KOPT-K1 (cell line): ENCODE measurements around the gene MYORG.
A peak's percentile ranks its signal among the peaks of the same experiment; 100 is the strongest.

Experiments
- H3K27ac ChIP-seq: fragments of 200-600 bp; sonication (generic); 2 replicates; pipeline ENCODE4 v1.5.1; 2016; ENCODE audit warnings: antibody characterized with exemption, mild to moderate bottlenecking, low read depth, low read length; ENCODE audit not compliant: poor library complexity, severe bottlenecking
- H3K36me3 ChIP-seq: fragments of 200-600 bp; sonication (generic); 2 replicates; pipeline ENCODE4 v1.5.1; 2017; ENCODE audit warnings: antibody characterized with exemption, mild to moderate bottlenecking, low read length, moderate library complexity; ENCODE audit not compliant: insufficient read depth
- H3K9me3 ChIP-seq: fragments of 200-600 bp; sonication (generic); 2 replicates; pipeline ENCODE4 v1.5.1; 2017; ENCODE audit warnings: antibody characterized with exemption, low read length, mild to moderate bottlenecking; ENCODE audit not compliant: insufficient read depth, poor library complexity, severe bottlenecking

The MYORG gene

DNA sequence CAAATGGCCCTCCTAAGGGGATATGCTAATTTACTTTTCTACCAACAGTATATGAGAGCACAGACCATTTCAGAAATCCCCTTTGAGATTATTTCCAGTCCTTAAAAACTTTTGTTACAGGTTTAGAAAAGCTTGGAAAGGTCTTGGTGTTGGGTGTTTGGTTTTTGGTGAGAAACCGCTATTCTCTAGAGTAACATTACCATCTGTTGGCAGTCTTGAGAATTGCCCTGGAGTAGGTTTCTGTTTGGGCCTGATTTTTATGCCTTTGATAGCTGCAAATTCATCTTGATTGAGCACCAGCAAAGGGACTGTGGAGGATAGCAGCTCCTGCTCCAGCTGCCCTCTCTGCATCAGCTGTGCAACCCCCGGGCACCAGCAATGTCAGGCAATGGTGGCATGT lies 39.3 kb downstream of the MYORG start:
- Histone ChIP-seq H3K27ac (no peak overlapping the region), H3K36me3 (peaks cover 47% of the 10 kb centered on the region), H3K9me3 (no peaks in the 10 kb centered on the region)

DNA sequence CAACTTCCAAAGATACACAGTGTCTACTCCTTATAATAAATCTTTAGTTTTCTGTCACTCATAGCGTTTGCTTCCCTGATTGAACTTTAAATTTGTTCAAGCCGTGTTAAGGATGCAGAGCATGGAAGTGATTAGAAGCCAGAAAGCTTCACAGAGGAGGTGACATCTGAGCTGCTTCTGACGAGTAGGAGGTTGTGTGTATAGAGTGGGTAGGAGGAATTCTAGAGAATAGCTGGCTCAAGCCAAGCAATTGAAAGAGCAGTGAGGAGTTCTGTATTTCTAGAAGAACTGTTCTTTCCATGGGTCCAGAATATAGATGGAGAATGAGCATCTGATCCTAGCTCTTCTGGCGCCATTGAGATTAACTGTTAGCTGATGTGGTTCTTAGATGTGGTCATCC lies 41.3 kb downstream of the MYORG start:
- H3K9me3 ChIP-seq = no peaks in the 10 kb centered on the region
- peaks cover 29% of the 10 kb centered on the region for H3K36me3 ChIP-seq
- H3K27ac ChIP-seq = no peak overlapping the region

GRCh38 chr9:34334916-34335315 lies 41.8 kb downstream of the MYORG start:
- no peak overlapping the region for H3K27ac ChIP-seq
- H3K36me3 ChIP-seq = peaks cover 24% of the 10 kb centered on the region
- H3K9me3 ChIP-seq = no peaks in the 10 kb centered on the region

DNA sequence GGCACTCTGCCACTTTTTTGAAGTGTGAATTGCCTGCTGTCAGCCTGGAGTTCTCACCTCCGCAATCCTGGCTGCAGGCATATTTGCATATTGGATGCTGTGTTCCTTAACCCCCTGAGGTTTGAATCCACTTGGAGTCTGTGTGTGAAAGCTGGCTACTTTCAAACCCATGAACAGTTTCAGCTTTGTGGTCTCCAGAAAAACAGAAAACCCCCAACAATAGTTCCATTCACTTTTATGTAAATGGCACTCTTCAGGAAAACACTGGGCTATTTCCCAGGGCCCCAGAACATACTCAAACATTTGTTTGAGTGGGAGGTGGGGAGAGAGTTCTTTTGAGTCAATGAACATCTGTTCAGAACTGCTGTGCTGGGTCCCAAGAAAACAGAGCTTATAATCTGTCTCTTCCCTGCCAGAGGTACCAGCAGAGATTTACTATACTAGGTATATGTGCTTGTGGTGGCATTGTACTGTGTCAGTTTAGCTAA lies 42.3 kb downstream of the MYORG start:
- Histone ChIP-seq H3K9me3 (no peaks in the 10 kb centered on the region), H3K36me3 (peaks cover 19% of the 10 kb centered on the region), H3K27ac (no peak overlapping the region)

DNA sequence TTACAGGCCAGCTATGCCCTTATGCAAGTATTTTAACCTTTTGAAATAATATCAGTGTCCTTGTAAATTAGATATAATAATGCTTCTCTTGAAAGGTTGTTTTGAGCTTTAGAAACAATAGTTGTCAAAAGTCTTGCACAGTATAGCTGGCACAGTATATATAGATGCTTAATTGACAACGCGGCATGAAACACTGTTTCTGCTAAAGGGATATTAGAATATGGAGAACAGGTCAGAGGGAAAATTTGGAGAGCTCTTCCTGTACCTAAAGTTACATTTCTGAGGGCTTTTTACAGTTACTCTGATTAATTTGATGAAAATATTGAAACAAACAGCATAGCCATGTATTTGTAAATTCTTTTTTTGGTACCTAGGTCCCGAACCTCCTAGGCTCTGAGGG lies 42.9 kb downstream of the MYORG start:
- Histone ChIP-seq H3K9me3 (no peaks in the 10 kb centered on the region), H3K27ac (no peak overlapping the region), H3K36me3 (peaks cover 13% of the 10 kb centered on the region)

GRCh38 chr9:34332076-34332964 lies 44.4 kb downstream of the MYORG start:
- Histone ChIP-seq H3K36me3 (0 out of 2 replicates have a peak, but pooled peaks cover 7% of the 10 kb centered on the region), H3K9me3 (no peaks in the 10 kb centered on the region), H3K27ac (no peak overlapping the region)

GRCh38 chr9:34331196-34331595 lies 45.5 kb downstream of the MYORG start:
- H3K36me3 ChIP-seq = 0 out of 2 replicates have a peak, but pooled peaks cover 7% of the 10 kb centered on the region
- no peaks in the 10 kb centered on the region for H3K9me3 ChIP-seq

GRCh38 chr9:34328987-34329832 lies 47.5 kb downstream of the MYORG start, which contains the start of the genes KIF24 and NUDT2:
Gene KIF24, minus strand, starts transcription at chr9:34329268. Its CDS starts 17,922 bp downstream, at chr9:34311346.
Gene NUDT2, plus strand, starts transcription at chr9:34329569. Its CDS starts 9,471 bp downstream, at chr9:34339040.
- H3K9me3 ChIP-seq = no peaks in the 10 kb centered on the region
- H3K27ac ChIP-seq = peak within 1 kb of the TSS; percentile 87
- no peaks in the 10 kb centered on the region for H3K36me3 ChIP-seq

More at GRCh38 chr9:34331196-34331595, 45.5 kb downstream of the MYORG start:
- H3K27ac ChIP-seq = no peak overlapping the region

- Histone ChIP-seq H3K36me3 (no peaks in the 10 kb centered on the region), H3K9me3 (no peaks in the 10 kb centered on the region), H3K27ac (peak overlapping the region; percentile 87)
Observed at GRCh38 chr9:34328500-34328986, 48.2 kb downstream of the MYORG start.

GRCh38 chr9:34326690-34327089 lies 50.0 kb downstream of the MYORG start:
- no peak overlapping the region for H3K27ac ChIP-seq
- H3K9me3 ChIP-seq = no peaks in the 10 kb centered on the region
- H3K36me3 ChIP-seq = no peaks in the 10 kb centered on the region

- Histone ChIP-seq H3K9me3 (no peaks in the 10 kb centered on the region), H3K36me3 (peaks cover 11% of the 10 kb centered on the region; the same call in 1 of the 2 replicates), H3K27ac (no peak overlapping the region)
Observed at GRCh38 chr9:34322899-34323591, 53.7 kb downstream of the MYORG start.

GRCh38 chr9:34321451-34321850 lies 55.2 kb downstream of the MYORG start:
- no peaks in the 10 kb centered on the region for H3K9me3 ChIP-seq
- no peak overlapping the region for H3K27ac ChIP-seq
- peaks cover 11% of the 10 kb centered on the region; the same call in 1 of the 2 replicates for H3K36me3 ChIP-seq

- no peaks in the 10 kb centered on the region for H3K9me3 ChIP-seq
- H3K36me3 ChIP-seq = peaks cover 11% of the 10 kb centered on the region; the same call in 1 of the 2 replicates
- H3K27ac ChIP-seq = no peak overlapping the region
Observed at GRCh38 chr9:34318163-34318790, 58.4 kb downstream of the MYORG start.

DNA sequence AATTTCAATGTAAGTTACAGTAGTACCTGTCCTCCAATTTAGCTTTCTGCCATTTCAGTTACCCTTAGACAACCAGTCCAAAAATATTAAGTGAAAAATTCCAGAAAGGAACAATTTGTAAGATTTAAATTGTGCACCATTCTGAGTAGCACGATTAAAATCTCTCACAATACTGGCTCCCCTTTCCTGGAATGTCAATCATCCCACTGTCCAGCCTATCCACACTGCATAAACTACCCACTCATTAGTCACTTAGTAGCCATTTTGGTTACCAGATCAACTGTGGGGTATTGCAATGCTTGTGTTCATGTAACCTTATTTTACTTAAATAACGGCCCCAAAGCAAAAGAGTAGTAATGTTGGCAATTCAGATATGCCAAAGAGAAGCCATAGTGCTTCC lies 59.3 kb downstream of the MYORG start:
- Histone ChIP-seq H3K9me3 (no peaks in the 10 kb centered on the region), H3K27ac (no peak overlapping the region), H3K36me3 (peaks cover 11% of the 10 kb centered on the region; the same call in 1 of the 2 replicates)
